ENCODE results near the gene PNMA8A.

- TF ChIP-seq CTCF (IDR thresholded peaks at IDR 0.05) (peak; percentile 74 to 97 (median 94)), POLR2A (IDR thresholded peaks at IDR 0.05) (no peak)
Observed at GRCh38 chr19:46487802-46488445, 16.6 kb upstream of the PNMA8A start.

Data from esophagus squamous epithelium (tissue), 4 donors.